Raji (cell line): ENCODE data around the gene TJAP1.

ENCODE experiments used
- POLR2A ChIP-seq: IDR thresholded peaks from 2 replicates; pipeline ENCODE4 v1.6.1; 2011; ENCODE audit warnings: low read depth, low read length, control low read depth; ENCODE audit not compliant: insufficient read depth

TJAP1 gene

GRCh38 chr6:43477235-43478007 is at the start of gene TJAP1:
Gene TJAP1, plus strand, starts transcription at chr6:43477570. Its CDS starts 21,432 bp downstream, at chr6:43499002.
- TF ChIP-seq POLR2A: peak; percentile 76

GRCh38 chr6:43428112-43428570 is 49.2 kb upstream of the TJAP1 start:
- TF ChIP-seq POLR2A: no peak

- no peak for TF ChIP-seq POLR2A
These were observed 48.5 kb upstream of the TJAP1 start for GRCh38 chr6:43428874-43429273.

GRCh38 chr6:43432009-43432945 is 45.1 kb upstream of the TJAP1 start:
- TF ChIP-seq POLR2A: no peak

- no peak for TF ChIP-seq POLR2A
These were observed 44.2 kb upstream of the TJAP1 start for GRCh38 chr6:43433148-43433547.

GRCh38 chr6:43434001-43434840 is 43.1 kb upstream of the TJAP1 start:
- no peak for TF ChIP-seq POLR2A

GRCh38 chr6:43434943-43435342 is 42.4 kb upstream of the TJAP1 start:
- no peak for TF ChIP-seq POLR2A

- no peak for TF ChIP-seq POLR2A
These were observed 41.5 kb upstream of the TJAP1 start for GRCh38 chr6:43435682-43436437.

GRCh38 chr6:43436577-43437282 is 40.6 kb upstream of the TJAP1 start:
- TF ChIP-seq POLR2A: no peak

- TF ChIP-seq POLR2A: no peak
These were observed 39.7 kb upstream of the TJAP1 start for GRCh38 chr6:43437700-43438099.

GRCh38 chr6:43442935-43443334 is 34.4 kb upstream of the TJAP1 start:
- no peak for TF ChIP-seq POLR2A

- no peak for TF ChIP-seq POLR2A
These were observed 33.3 kb upstream of the TJAP1 start for GRCh38 chr6:43444036-43444435.

- TF ChIP-seq POLR2A: no peak
These were observed 32.8 kb upstream of the TJAP1 start for GRCh38 chr6:43444582-43444981.

- no peak for TF ChIP-seq POLR2A
These were observed 31.8 kb upstream of the TJAP1 start for GRCh38 chr6:43445576-43445975.

- TF ChIP-seq POLR2A: no peak
These were observed 29.8 kb upstream of the TJAP1 start for GRCh38 chr6:43447604-43448003.
